Esophagus muscularis mucosa (tissue), 4 donors: ENCODE results near the gene CARMIL1. TPM values are rescaled to one million over a fixed set of nuclear protein-coding genes. Genes with fewer than 3 reads are reported as not detected.

ENCODE experiments used
- DNase-seq: peaks from one replicate; pipeline ENCODE4 v3.0.0-alpha.2; 2017; ENCODE audit errors: extremely low spot score
- H3K27ac ChIP-seq, 4 donors: fragments of 200-600 bp; sonication (generic); replicated peaks in 1 of 4; 1 replicate in 3 of 4; 2 replicates in 1 of 4; pipeline ENCODE4 v1.5.1; 2016 to 2019; ENCODE audit warnings: mild to moderate bottlenecking in 1 of 4
- H3K27me3 ChIP-seq, 4 donors: fragments of 200-600 bp; sonication (generic); one replicate each; pipeline versions ENCODE4 v1.5.1 to v1.6.0; 2016 to 2019
- H3K36me3 ChIP-seq, 4 donors: fragments of 200-600 bp; sonication (generic); one replicate each; pipeline ENCODE4 v1.5.1; 2016 to 2019
- H3K4me1 ChIP-seq, 4 donors: fragments of 200-600 bp; sonication (generic); one replicate each; pipeline ENCODE4 v1.5.1; 2016 to 2019
- H3K4me3 ChIP-seq, 4 donors: fragments of 200-600 bp; sonication (generic); 1 replicate in 2 of 4; 2 replicates in 2 of 4; pipeline ENCODE4 v1.5.1; 2016 to 2019; ENCODE audit warnings: mild to moderate bottlenecking in 4 of 4, moderate library complexity in 1 of 4
- H3K9me3 ChIP-seq, 4 donors: fragments of 200-600 bp; sonication (generic); 1 replicate in 3 of 4; 2 replicates in 1 of 4; pipeline ENCODE4 v1.5.1; 2016 to 2019
- EP300 ChIP-seq: sonication (generic); formaldehyde crosslinking; IDR thresholded peaks from one replicate; pipeline ENCODE4 v1.6.1; 2017; ENCODE audit warnings: antibody characterized with exemption
- POLR2A ChIP-seq: fragments of 450-650 bp; IDR thresholded peaks from one replicate; pipeline ENCODE4 v1.6.1; 2017; ENCODE audit warnings: antibody characterized with exemption, moderate library complexity, mild to moderate bottlenecking, low read depth
- POLR2AphosphoS5 ChIP-seq, 2 donors: sonication (generic); formaldehyde crosslinking; IDR thresholded peaks; one replicate each; pipeline ENCODE4 v1.6.1; 2017; ENCODE audit warnings: antibody characterized with exemption in 2 of 2
- WGBS: methylation state at CpG from one replicate; pipeline ENCODE4 v1.1.5; 2018; 5-methylcytosine and 5-hydroxymethylcytosine counted together
- intact Hi-C: fragments of 100-400 bp; cut with DNase I; formaldehyde crosslinking; loops from one replicate; pipeline ENCODE4 v1.15.1; 2023
- total RNA-seq, 4 donors: library from RNA; depleted of rRNA; stranded (reverse); fragments of >200 nt; gene quantifications; one replicate each; pipeline versions ENCODE4 v1.1.0 to v1.2.1, GENCODE V29; 2016
- TF ChIP-seq, protein P1 (sequence below), 3 experiments: fragments of 200-600 bp in 2 of 3; fragments of 450-650 bp in 1 of 3; sonication (generic) in 2 of 3; IDR thresholded peaks; one replicate each; pipeline ENCODE4 v1.5.1; 2017 to 2019; ENCODE audit warnings: antibody characterized with exemption in 3 of 3, mild to moderate bottlenecking in 2 of 3, moderate library complexity in 1 of 3

The CARMIL1 gene
- total RNA-seq, 4 donors from 2014 or later = 10.0 to 12.1 (median 11.1) TPM

DNA sequence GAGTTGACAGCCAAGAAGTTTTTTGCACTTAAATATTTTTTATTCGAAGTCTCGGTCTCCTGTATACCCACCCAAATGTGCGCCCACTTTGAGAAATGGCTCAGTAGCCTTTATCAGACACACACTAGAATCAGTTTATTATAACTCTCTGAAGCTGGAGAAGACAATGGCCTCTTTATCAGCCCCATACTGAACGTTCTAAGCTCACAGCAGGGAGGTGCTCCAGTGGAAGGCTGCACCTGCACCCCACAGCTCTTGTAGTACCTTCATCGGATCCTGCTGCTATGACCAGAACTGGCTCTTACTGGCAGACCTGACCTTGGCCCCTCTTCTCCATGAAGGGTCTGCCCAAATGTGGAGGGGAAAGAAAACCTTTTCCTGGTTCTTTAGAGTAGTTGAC lies 207.8 kb downstream of the CARMIL1 start:
- no peak for DNase-seq
- no peaks in the 10 kb centered on the region for H3K36me3 ChIP-seq
- TF ChIP-seq POLR2AphosphoS5 (IDR thresholded peaks at IDR 0.05) = no peak
- no peak for TF ChIP-seq EP300
- TF ChIP-seq, protein P1, sequence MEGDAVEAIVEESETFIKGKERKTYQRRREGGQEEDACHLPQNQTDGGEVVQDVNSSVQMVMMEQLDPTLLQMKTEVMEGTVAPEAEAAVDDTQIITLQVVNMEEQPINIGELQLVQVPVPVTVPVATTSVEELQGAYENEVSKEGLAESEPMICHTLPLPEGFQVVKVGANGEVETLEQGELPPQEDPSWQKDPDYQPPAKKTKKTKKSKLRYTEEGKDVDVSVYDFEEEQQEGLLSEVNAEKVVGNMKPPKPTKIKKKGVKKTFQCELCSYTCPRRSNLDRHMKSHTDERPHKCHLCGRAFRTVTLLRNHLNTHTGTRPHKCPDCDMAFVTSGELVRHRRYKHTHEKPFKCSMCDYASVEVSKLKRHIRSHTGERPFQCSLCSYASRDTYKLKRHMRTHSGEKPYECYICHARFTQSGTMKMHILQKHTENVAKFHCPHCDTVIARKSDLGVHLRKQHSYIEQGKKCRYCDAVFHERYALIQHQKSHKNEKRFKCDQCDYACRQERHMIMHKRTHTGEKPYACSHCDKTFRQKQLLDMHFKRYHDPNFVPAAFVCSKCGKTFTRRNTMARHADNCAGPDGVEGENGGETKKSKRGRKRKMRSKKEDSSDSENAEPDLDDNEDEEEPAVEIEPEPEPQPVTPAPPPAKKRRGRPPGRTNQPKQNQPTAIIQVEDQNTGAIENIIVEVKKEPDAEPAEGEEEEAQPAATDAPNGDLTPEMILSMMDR (IDR thresholded peaks at IDR 0.05) = no peak
- no peak for TF ChIP-seq POLR2A
- H3K4me1 ChIP-seq = peaks cover 0 to 8% (median 4%) of the 10 kb centered on the region in 4 donors
- no peaks in the 10 kb centered on the region for H3K9me3 ChIP-seq
- no peaks in the 10 kb centered on the region for H3K27me3 ChIP-seq
- H3K4me3 ChIP-seq = no peak overlapping the region
- no peak overlapping the region for H3K27ac ChIP-seq
- WGBS = 90% methylated on average over 5 of the region's 5 CpGs
- intact Hi-C loops = loop anchor here (5.0 kb wide), 1 partner anchor 210 kb away; the partner anchor contains the start of gene CARMIL1

DNA sequence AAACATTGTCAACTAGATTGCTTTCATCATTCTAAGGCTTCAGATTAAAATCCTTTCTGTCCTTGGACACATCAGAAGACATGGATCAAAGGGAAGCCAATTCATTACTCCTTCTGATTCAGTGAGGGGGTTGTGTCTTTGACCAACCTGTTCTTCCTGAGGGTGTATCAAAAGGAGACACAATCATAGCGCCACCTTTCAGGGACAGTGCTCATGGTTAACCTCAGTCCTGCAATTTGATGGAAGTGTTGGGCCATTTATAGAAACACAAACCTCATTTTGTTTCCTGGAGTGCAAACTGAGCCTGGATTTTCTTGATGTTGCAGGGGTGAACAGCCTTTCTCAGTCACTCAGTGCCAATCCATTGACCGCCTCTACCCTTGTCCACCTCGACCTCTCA lies 209.0 kb downstream of the CARMIL1 start:
- DNase-seq = no peak
- H3K4me1 ChIP-seq = peaks cover 0 to 8% (median 4%) of the 10 kb centered on the region in 4 donors
- H3K27ac ChIP-seq = no peak overlapping the region
- TF ChIP-seq POLR2AphosphoS5 (IDR thresholded peaks at IDR 0.05) = no peak
- TF ChIP-seq, protein P1 (IDR thresholded peaks at IDR 0.05) = no peak
- TF ChIP-seq POLR2A = no peak
- no peak for TF ChIP-seq EP300
- no peaks in the 10 kb centered on the region for H3K36me3 ChIP-seq
- intact Hi-C loops = loop anchor here (5.0 kb wide), 1 partner anchor 211 kb away; the partner anchor contains the start of gene CARMIL1
- WGBS = 72% methylated on average over 3 of the region's 3 CpGs
- H3K4me3 ChIP-seq = no peak overlapping the region
- H3K9me3 ChIP-seq = no peaks in the 10 kb centered on the region
- H3K27me3 ChIP-seq = no peaks in the 10 kb centered on the region

DNA sequence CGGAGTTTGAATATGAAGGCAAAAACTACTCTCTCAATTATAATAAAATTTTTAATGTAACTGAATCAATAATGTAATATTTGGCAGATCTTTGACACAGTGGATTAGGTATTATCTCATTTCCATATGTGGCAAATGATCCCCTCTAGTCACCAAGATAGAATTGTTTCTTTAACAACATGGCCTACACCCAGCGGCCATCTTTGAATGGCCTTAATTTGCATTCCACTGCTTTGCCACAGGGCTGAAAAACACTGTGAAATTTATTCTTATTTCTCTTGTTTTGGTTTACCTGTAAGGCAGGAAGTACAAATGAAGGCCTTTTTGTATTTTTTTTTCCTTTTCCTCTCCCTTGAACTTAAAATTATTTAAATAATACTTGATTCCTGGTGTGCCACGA lies 210.2 kb downstream of the CARMIL1 start:
- Histone ChIP-seq H3K27ac (no peak overlapping the region), H3K36me3 (no peaks in the 10 kb centered on the region)
- intact Hi-C loops = loop anchor here (5.0 kb wide), 1 partner anchor 212 kb away; the partner anchor contains the start of gene CARMIL1

DNA sequence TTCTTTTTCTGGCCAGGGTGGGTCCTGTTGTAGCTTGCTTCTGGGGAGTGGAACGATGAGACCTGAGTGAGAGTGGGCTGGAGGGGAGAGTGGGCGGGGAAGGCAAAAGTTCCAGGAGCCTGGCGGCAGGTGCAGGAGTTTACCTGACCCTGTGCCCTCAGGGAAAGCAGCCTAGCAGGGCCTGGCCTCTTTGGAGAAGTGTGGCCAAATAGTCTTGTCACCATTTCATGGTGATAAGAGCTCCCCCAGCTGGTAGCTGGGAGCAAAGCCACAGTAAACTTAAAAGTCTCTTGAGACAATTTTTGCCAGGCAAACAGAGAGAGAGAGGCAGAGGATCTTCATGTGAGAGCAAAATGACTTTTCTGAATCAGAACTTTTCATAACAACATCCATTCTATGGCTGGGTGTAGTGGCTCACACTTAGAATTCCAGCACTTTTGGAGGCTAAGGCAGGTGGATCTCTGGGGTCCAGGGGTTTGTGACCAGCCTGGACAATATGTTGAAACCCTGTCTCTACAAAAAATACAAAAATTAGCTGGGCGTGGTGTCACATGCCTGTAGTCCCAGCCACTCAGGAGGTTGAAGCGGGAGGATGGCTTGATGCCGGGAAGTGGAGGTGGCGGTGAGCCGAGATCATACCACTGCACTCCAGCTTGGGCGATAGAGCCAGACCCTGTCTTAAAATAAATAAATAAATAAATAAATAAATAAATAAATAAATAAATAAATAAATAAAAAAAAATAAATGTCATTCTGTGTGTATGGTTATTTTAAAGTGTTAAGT lies 211.0 kb downstream of the CARMIL1 start:
- intact Hi-C loops = no loop called here
- no peak overlapping the region for H3K27ac ChIP-seq
- no peaks in the 10 kb centered on the region for H3K27me3 ChIP-seq
- 73% methylated on average over 9 of the region's 9 CpGs for WGBS
- DNase-seq = no peak
- H3K4me1 ChIP-seq = peaks cover 0 to 8% (median 4%) of the 10 kb centered on the region in 4 donors
- no peak overlapping the region for H3K4me3 ChIP-seq
- TF ChIP-seq EP300 (no peak), POLR2AphosphoS5 (IDR thresholded peaks at IDR 0.05) (peak in 1 of 2 donors; percentile 14), POLR2A (no peak)
- TF ChIP-seq, protein P1 (IDR thresholded peaks at IDR 0.05) = peak; percentile 44 to 79 (median 55)
- no peaks in the 10 kb centered on the region for H3K36me3 ChIP-seq
- no peaks in the 10 kb centered on the region for H3K9me3 ChIP-seq

More for the DNA sequence above, 210.2 kb downstream of the CARMIL1 start:
- Histone ChIP-seq H3K9me3 (no peaks in the 10 kb centered on the region), H3K4me3 (no peak overlapping the region), H3K4me1 (peaks cover 0 to 8% (median 4%) of the 10 kb centered on the region in 4 donors), H3K27me3 (no peaks in the 10 kb centered on the region)
- TF ChIP-seq, protein P1 (IDR thresholded peaks at IDR 0.05) = no peak
- TF ChIP-seq POLR2AphosphoS5 (IDR thresholded peaks at IDR 0.05) (no peak), POLR2A (no peak), EP300 (no peak)
- 77% methylated on average over 3 of the region's 3 CpGs for WGBS
- DNase-seq = no peak
